Stomach smooth muscle (tissue), 2 donors: ENCODE measurements around the gene CDKN2B-AS1.

ENCODE experiments used
- H3K27ac ChIP-seq: one replicate; pipeline ENCODE4 v1.7.0; 2013; ENCODE audit warnings: mild to moderate bottlenecking, low read length, inconsistent platforms
- H3K27me3 ChIP-seq, 2 donors: one replicate each; pipeline ENCODE4 v1.7.0; 2013; ENCODE audit warnings: low read length in 2 of 2; ENCODE audit not compliant: insufficient read depth in 2 of 2, control insufficient read depth in 1 of 2
- H3K36me3 ChIP-seq, 2 donors: one replicate each; pipeline ENCODE4 v1.7.0; 2013; ENCODE audit warnings: low read length in 2 of 2; ENCODE audit not compliant: control insufficient read depth in 2 of 2, insufficient read depth in 2 of 2
- H3K4me1 ChIP-seq: one replicate; pipeline ENCODE4 v1.7.0; 2013; ENCODE audit warnings: low read length; ENCODE audit not compliant: control insufficient read depth, insufficient read depth
- H3K4me3 ChIP-seq, 2 donors: one replicate each; pipeline ENCODE4 v1.7.0; 2013; ENCODE audit warnings: low read length in 2 of 2
- H3K9ac ChIP-seq, 2 donors: one replicate each; pipeline ENCODE4 v1.7.0; 2013; ENCODE audit warnings: low read length in 2 of 2, mild to moderate bottlenecking in 1 of 2
- H3K9me3 ChIP-seq, 2 donors: one replicate each; pipeline ENCODE4 v1.7.0; 2013; ENCODE audit warnings: low read length in 2 of 2; ENCODE audit not compliant: control insufficient read depth in 2 of 2
- donor health status: healthy.
- donor health status: Pancreatic carcinoma.

CDKN2B-AS1 gene

GRCh38 chr9:22111176-22111953, 116.8 kb downstream of the CDKN2B-AS1 start:
- Histone ChIP-seq H3K36me3 (no peaks in the 10 kb centered on the region), H3K27me3 (no peaks in the 10 kb centered on the region)

DNA sequence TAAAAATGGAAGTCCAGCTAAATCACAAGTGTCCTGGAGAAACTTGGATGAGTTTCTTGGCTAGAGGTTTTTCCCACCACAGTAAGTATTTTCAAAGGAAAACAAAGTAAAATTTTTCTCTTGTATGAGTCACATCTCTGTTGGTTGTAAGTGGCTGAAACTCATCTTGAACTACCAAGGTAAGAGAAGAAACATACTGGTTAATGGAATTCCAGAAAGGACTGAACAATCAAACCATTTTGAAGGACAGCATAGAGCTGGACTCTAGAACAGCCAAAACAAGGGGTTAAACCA, 117.3 kb downstream of the CDKN2B-AS1 start:
- no peaks in the 10 kb centered on the region for H3K27me3 ChIP-seq
- H3K9me3 ChIP-seq = no peaks in the 10 kb centered on the region
- no peaks in the 10 kb centered on the region for H3K36me3 ChIP-seq
- H3K4me1 ChIP-seq = no peaks in the 10 kb centered on the region
- H3K27ac ChIP-seq = no peak overlapping the region
- H3K4me3 ChIP-seq = no peak overlapping the region
- no peak overlapping the region for H3K9ac ChIP-seq

More at GRCh38 chr9:22111176-22111953, 116.8 kb downstream of the CDKN2B-AS1 start:
- no peak overlapping the region for H3K4me3 ChIP-seq
- H3K4me1 ChIP-seq = no peaks in the 10 kb centered on the region
- no peak overlapping the region for H3K27ac ChIP-seq
- no peaks in the 10 kb centered on the region for H3K9me3 ChIP-seq
- H3K9ac ChIP-seq = no peak overlapping the region

DNA sequence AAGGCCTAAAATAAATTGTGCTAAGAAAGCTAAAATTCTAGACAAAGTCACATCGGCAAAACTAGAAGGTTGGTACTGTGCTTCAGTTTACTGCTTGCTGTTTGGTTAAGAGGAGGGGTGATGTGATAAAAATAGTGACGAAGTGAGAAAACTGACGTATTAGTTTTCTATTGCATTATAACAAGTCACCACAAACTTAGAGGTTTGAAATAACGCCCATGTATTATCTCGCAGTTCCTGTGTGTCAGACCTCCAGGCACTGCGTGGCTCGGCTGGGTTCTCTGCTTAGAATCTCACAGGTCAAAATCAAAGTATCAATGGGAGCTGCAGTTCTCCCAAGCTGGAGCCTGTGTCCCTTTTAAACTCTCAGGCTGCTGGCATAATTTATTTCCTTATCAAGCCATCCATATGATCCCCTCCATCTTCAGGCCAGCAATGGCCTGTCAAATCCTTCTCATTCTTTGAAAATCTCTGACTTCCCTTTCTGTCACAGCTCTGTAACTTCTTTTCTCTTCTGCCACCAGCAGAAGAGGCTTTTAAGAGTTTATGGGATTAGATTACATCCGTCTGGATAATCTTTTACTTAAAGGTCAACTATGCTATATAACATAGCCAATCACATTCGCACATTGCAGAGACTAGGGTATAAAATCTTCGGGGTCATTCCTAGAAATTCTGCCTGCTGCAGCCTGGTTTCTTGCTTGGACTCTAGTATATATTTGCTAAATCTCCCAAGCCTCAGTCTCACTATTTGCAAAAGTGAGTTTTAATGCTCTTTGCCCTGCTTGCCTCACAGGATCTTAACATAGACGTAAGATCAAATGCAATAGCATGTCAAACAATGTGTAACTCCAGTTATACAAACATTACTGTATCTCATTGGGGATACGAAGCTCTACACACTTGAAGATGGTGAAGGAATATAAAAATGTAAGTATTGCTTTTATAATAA, 118.6 kb downstream of the CDKN2B-AS1 start:
- no peaks in the 10 kb centered on the region for H3K9me3 ChIP-seq
- H3K27me3 ChIP-seq = no peaks in the 10 kb centered on the region
- H3K4me1 ChIP-seq = no peaks in the 10 kb centered on the region
- H3K27ac ChIP-seq = no peak overlapping the region
- no peak overlapping the region for H3K4me3 ChIP-seq
- no peaks in the 10 kb centered on the region for H3K36me3 ChIP-seq
- no peak overlapping the region for H3K9ac ChIP-seq

GRCh38 chr9:22114956-22115355, 120.4 kb downstream of the CDKN2B-AS1 start:
- Histone ChIP-seq H3K4me3 (no peak overlapping the region), H3K4me1 (no peaks in the 10 kb centered on the region), H3K9me3 (no peaks in the 10 kb centered on the region), H3K27me3 (no peaks in the 10 kb centered on the region), H3K36me3 (no peaks in the 10 kb centered on the region), H3K9ac (no peak overlapping the region), H3K27ac (no peak overlapping the region)

DNA sequence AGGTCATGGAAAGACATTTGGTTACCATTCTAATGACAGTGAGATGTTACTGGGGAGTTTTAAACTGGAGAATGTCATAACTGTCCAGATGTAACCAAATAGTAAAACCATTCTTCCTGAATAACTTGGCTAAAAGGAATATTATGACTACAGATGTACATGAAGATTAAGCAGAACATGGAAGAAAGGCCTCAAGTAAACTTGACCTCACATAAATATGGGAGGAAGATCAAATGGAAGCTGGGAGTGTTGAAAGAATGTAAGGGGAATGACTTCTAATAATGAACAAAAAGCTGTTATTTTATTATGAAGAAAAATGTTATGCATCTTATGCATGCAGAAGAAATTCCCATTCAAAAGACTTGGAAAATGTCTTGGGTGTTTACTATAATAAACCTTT, 122.2 kb downstream of the CDKN2B-AS1 start:
- H3K27me3 ChIP-seq = no peaks in the 10 kb centered on the region
- no peaks in the 10 kb centered on the region for H3K4me1 ChIP-seq
- H3K36me3 ChIP-seq = no peaks in the 10 kb centered on the region
- H3K4me3 ChIP-seq = no peak overlapping the region
- H3K9me3 ChIP-seq = no peaks in the 10 kb centered on the region
- no peak overlapping the region for H3K27ac ChIP-seq
- H3K9ac ChIP-seq = no peak overlapping the region

DNA sequence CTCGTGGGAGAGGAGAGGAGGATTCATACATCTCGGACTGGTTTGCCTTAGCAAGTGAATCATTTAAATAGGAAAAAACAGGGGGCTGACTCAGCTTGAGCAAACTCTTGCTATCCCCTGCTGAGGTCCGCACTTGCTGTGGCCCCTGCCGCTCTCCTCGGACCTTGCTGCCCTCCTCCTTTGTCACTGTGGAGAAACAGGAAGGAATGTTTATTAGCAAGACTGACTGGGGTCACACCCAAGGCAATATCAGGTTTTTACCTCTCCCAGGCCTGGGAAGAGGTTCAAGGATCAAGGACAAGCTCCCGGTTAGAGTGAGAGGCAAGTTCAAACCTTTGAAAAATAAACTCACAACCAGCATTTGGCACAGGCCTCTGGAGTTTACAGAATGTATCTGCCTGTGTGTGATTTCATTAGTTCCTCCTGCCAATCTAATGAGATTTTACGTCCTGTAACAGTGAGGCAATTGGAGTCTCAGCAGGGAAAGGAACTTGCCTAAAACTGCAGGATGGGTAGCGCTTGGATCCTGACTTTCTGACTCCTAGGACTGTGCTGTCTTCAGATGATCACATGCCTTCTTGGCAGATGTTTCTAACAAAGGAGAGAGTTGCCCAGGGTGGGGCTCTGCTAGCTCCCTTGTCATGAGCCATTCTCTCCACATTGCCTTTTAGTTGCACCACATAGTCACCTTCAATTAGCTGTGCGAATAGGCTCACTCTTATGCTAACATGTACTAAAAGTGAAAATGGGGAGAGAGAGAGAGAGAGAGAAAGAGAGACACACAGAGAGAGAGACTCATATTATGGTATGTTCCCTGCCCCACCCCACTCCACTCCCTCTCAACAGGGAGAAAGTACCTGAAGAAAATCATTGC, 123.2 kb downstream of the CDKN2B-AS1 start:
- H3K4me3 ChIP-seq = no peak overlapping the region
- H3K27me3 ChIP-seq = no peaks in the 10 kb centered on the region
- no peaks in the 10 kb centered on the region for H3K4me1 ChIP-seq
- H3K9ac ChIP-seq = no peak overlapping the region
- no peak overlapping the region for H3K27ac ChIP-seq
- no peaks in the 10 kb centered on the region for H3K9me3 ChIP-seq
- no peaks in the 10 kb centered on the region for H3K36me3 ChIP-seq

- Histone ChIP-seq H3K27ac (no peak overlapping the region), H3K9me3 (no peaks in the 10 kb centered on the region), H3K27me3 (no peaks in the 10 kb centered on the region), H3K9ac (no peak overlapping the region), H3K4me1 (no peaks in the 10 kb centered on the region), H3K36me3 (no peaks in the 10 kb centered on the region), H3K4me3 (no peak overlapping the region)
Observed at GRCh38 chr9:22118810-22119521, 124.4 kb downstream of the CDKN2B-AS1 start.

DNA sequence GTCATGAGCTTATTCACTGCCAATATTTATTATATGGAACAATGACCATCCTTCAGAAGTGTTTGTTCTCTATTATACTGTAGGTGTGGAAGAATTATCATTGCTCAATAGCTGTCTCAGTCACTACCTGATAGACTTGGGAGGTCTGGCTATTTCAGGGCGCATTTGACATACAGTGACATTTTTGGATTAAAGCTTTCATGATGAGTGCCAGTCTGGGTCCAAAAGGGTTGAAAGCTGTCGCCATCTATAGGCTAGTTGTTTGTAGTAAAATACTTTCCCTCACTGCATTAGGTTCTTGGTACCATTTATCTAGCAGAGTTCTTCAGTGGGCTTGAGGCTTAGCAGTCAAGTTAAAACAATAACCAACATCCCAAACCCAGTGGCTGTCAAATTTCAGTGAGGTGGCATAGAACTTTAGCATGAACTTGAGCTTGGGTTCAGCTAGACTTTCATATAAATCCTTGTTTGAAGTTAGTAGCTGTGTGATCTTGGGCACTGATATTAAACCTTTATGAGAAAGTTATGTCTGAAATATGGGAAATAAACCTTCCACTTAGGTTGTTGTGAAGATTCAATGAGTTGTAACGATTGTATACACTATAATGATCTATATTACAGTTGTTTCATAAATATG, 125.0 kb downstream of the CDKN2B-AS1 start:
- Histone ChIP-seq H3K9me3 (no peaks in the 10 kb centered on the region), H3K9ac (no peak overlapping the region), H3K27ac (no peak overlapping the region), H3K27me3 (no peaks in the 10 kb centered on the region), H3K4me3 (no peak overlapping the region), H3K4me1 (no peaks in the 10 kb centered on the region), H3K36me3 (no peaks in the 10 kb centered on the region)

GRCh38 chr9:22120159-22120549, 125.6 kb downstream of the CDKN2B-AS1 start:
- H3K27me3 ChIP-seq = no peaks in the 10 kb centered on the region
- H3K27ac ChIP-seq = no peak overlapping the region
- H3K36me3 ChIP-seq = no peaks in the 10 kb centered on the region
- H3K9ac ChIP-seq = no peak overlapping the region
- no peak overlapping the region for H3K4me3 ChIP-seq
- no peaks in the 10 kb centered on the region for H3K4me1 ChIP-seq
- H3K9me3 ChIP-seq = no peaks in the 10 kb centered on the region

GRCh38 chr9:22120595-22120994, 126.0 kb downstream of the CDKN2B-AS1 start:
- H3K36me3 ChIP-seq = no peaks in the 10 kb centered on the region
- no peak overlapping the region for H3K9ac ChIP-seq
- H3K4me3 ChIP-seq = no peak overlapping the region
- H3K27me3 ChIP-seq = no peaks in the 10 kb centered on the region
- H3K9me3 ChIP-seq = no peaks in the 10 kb centered on the region
- no peak overlapping the region for H3K27ac ChIP-seq
- H3K4me1 ChIP-seq = no peaks in the 10 kb centered on the region
